Naive B cell (primary cell): ENCODE results near the gene FOSL2. TPM values are rescaled to one million over a fixed set of nuclear protein-coding genes. Genes with fewer than 3 reads are reported as not detected.

Experiments
- ATAC-seq, 2 donors: fragments of 150-1000 bp; cut with Tn5 transposase; 2 replicates each; pipeline ENCODE4 v1.10.0; 2021; ENCODE audit warnings: low read depth in 2 of 2, mild to moderate bottlenecking in 2 of 2, moderate library complexity in 2 of 2
- DNase-seq: peaks from one replicate; pipeline ENCODE4 v3.0.0; 2022
- H3K27ac Mint-ChIP-seq, 6 donors: one replicate each; pipeline ENCODE4 v1.8.0; 2020 to 2022; ENCODE audit warnings: mild to moderate bottlenecking in 6 of 6, mixed read lengths in 6 of 6, moderate library complexity in 5 of 6, inconsistent platforms in 2 of 6
- H3K27me3 Mint-ChIP-seq, 3 donors: one replicate each; pipeline ENCODE4 v1.8.0; 2021 to 2022; ENCODE audit warnings: mixed read lengths in 3 of 3, mild to moderate bottlenecking in 1 of 3
- H3K36me3 Mint-ChIP-seq, 2 donors: one replicate each; pipeline ENCODE4 v1.8.0; 2020 to 2022; ENCODE audit warnings: mixed read lengths in 2 of 2, inconsistent platforms in 1 of 2, mild to moderate bottlenecking in 1 of 2
- H3K4me1 Mint-ChIP-seq, 3 donors: one replicate each; pipeline ENCODE4 v1.8.0; 2020 to 2022; ENCODE audit warnings: mixed read lengths in 3 of 3, inconsistent platforms in 1 of 3, mild to moderate bottlenecking in 1 of 3, moderate library complexity in 1 of 3
- H3K4me3 Mint-ChIP-seq, 8 donors: one replicate each; pipeline ENCODE4 v1.8.0; 2020 to 2022; ENCODE audit warnings: mild to moderate bottlenecking in 8 of 8, mixed read lengths in 8 of 8, moderate library complexity in 8 of 8, inconsistent platforms in 2 of 8
- H3K9me3 Mint-ChIP-seq, 7 donors: one replicate each; pipeline ENCODE4 v1.8.0; 2020 to 2022; ENCODE audit warnings: mixed read lengths in 7 of 7, mild to moderate bottlenecking in 5 of 7, inconsistent platforms in 2 of 7, moderate library complexity in 1 of 7
- polyA plus RNA-seq, 6 donors: library from polyadenylated mRNA; unstranded; fragments of 300-500 nt; fragmentation: Illumina TruSeq; gene quantifications; one replicate each; pipeline ENCODE4 v1.2.3, GENCODE V29; 2021; ENCODE audit warnings: low read depth in 6 of 6

Gene FOSL2
- polyA plus RNA-seq, 6 donors from 2014 or later: 0.06 to 0.77 (median 0.11) TPM

DNA sequence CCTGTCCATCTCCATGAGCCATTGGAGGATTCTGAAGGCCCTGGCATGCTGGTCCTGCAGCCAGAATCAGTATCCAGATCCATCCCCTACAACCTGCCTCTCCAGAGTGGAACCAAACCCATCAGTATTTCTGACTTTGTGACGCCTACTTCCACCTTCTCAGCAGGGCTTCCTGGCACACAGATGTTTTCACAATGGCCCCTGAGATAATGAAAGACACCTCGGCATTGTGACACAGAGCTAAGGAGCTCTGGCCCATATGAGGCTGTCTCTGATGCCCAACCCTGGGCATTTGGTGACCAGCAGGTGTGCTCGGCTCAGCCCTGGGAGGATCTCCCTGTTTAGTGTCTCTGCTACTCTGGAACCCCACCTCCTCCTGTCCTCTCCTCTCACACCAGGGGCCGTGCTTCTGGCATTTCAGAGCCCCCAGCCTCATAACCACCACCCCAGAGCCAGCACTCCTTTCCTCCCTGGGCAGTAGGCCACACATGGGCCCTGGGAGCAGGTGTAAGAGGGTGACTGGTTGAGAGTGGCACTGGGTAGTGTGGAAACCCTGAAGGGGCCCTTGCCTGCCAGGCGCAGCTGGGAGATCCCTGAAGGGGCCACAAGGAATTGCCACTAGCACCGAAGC is 38.2 kb downstream of the FOSL2 start:
- peaks cover 0 to 11% (median 0%) of the 10 kb centered on the region in 7 donors for H3K9me3 Mint-ChIP-seq
- H3K4me3 Mint-ChIP-seq: no peak overlapping the region
- no peaks in the 10 kb centered on the region for H3K36me3 Mint-ChIP-seq
- H3K4me1 Mint-ChIP-seq: no peaks in the 10 kb centered on the region
- ATAC-seq: no peak
- H3K27me3 Mint-ChIP-seq: peaks cover 0 to 14% (median 4%) of the 10 kb centered on the region in 3 donors
- DNase-seq: no peak
- peak overlapping the region in 1 of 6 donors; percentile 56 for H3K27ac Mint-ChIP-seq

DNA sequence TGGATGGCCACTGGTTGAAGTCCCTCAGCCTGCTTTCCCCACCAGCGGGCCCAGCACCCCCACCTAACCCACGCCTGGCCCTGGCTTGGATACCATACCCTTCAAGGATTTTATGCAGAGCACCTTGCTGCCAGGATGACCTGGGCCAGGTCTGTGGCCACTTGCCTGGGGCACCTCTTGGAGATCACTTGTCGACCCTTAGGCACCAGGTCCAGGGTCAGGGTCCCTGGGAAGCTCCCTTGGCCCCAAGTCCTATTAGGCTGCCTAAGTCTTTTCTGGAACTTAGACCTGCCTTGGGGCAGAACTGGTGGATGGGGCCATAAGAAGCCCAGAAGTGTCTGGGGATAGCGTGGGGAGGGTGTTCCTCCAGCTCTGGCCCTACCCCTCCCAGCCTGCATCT is 39.1 kb downstream of the FOSL2 start:
- no peaks in the 10 kb centered on the region for H3K4me1 Mint-ChIP-seq
- ATAC-seq: no peak

DNA sequence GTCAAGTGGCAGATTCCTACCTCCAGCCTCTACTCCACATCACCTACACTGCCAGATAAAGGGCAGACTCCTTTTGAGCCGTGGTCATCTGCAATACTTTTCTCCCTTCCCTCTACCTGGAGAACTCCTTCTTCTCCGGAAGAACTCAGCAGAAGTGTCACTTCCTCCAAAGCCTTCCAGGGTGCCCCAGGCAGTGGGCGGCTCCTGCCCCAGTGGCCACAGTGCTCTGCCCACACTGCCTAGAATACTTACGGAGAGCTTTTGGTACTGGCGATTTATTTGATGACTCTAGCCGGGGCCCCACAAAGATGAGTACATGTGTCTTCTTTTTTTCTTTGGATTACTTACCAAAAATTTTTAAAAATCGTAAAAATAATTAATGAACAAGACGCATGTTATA is 39.7 kb downstream of the FOSL2 start:
- Mint-ChIP-seq H3K9me3 (peaks cover 0 to 11% (median 0%) of the 10 kb centered on the region in 7 donors), H3K36me3 (no peaks in the 10 kb centered on the region), H3K4me1 (no peaks in the 10 kb centered on the region), H3K27ac (no peak overlapping the region), H3K4me3 (no peak overlapping the region), H3K27me3 (peaks cover 0 to 9% (median 4%) of the 10 kb centered on the region in 3 donors)
- no peak for ATAC-seq
- DNase-seq: no peak

More for the DNA sequence above, 39.1 kb downstream of the FOSL2 start:
- H3K9me3 Mint-ChIP-seq: peaks cover 0 to 11% (median 0%) of the 10 kb centered on the region in 7 donors
- DNase-seq: no peak
- H3K27ac Mint-ChIP-seq: peak overlapping the region in 1 of 6 donors; percentile 70
- H3K4me3 Mint-ChIP-seq: no peak overlapping the region
- peaks cover 0 to 9% (median 4%) of the 10 kb centered on the region in 3 donors for H3K27me3 Mint-ChIP-seq
- H3K36me3 Mint-ChIP-seq: no peaks in the 10 kb centered on the region

DNA sequence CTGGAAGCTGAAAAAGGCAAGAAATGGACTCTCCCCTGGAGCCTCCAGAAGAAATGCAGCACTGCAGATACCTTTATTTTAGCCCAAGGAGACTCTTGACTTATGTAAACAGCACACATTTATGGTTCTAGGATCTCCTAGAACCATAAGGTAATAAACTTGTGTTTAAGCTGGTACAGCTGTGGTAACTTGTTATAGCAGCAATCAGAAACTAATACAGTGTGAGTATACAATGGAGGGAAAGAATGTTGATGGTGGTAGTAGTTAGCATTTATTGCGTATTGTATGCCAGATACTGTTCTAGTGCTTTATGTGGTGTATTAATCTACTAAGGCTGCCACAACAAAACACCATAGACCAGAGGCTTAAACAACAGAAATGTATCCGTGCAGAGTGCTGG is 40.6 kb downstream of the FOSL2 start:
- H3K4me1 Mint-ChIP-seq: no peaks in the 10 kb centered on the region
- no peak overlapping the region for H3K27ac Mint-ChIP-seq
- H3K4me3 Mint-ChIP-seq: no peak overlapping the region
- peaks cover 0 to 9% (median 5%) of the 10 kb centered on the region in 3 donors for H3K27me3 Mint-ChIP-seq
- peaks cover 0 to 11% (median 0%) of the 10 kb centered on the region in 7 donors for H3K9me3 Mint-ChIP-seq
- DNase-seq (no peak), ATAC-seq (no peak)
- no peaks in the 10 kb centered on the region for H3K36me3 Mint-ChIP-seq

DNA sequence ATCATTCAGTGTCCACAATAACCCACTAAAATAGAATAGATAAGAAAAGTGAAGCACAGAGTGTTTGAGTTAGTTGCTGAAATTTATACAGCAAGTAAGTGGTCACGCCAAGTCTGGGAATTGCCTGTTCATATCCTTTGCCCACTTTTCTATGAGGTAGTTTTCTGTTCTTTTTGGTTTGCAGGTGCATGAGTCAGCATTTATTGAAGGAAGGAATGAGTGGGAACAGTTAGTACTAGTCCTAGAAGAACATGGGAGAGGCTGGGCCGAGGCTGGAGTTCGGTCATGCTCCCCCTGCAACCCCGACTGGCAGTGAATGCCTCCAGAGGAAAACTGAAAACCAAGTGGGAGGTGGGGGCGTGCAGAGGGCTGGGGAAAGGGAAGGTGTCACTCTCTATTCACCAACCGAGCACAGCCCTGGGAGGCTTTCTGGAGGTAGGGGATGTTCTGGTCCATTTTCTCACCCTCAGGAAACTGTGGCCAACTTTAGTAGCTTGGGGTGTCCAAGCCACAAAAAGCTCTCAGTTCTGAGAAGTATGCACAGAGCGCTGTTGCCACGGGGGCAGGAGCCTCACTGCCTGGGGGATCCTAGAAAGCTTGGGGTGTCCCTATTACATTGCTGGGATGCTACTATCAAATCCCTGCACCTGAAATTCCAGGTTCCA is 41.4 kb downstream of the FOSL2 start:
- no peak for DNase-seq
- Mint-ChIP-seq H3K27ac (no peak overlapping the region), H3K27me3 (peaks cover 0 to 9% (median 9%) of the 10 kb centered on the region in 3 donors), H3K9me3 (peaks cover 0 to 11% (median 0%) of the 10 kb centered on the region in 7 donors), H3K36me3 (no peaks in the 10 kb centered on the region), H3K4me1 (no peaks in the 10 kb centered on the region), H3K4me3 (no peak overlapping the region)
- no peak for ATAC-seq

DNA sequence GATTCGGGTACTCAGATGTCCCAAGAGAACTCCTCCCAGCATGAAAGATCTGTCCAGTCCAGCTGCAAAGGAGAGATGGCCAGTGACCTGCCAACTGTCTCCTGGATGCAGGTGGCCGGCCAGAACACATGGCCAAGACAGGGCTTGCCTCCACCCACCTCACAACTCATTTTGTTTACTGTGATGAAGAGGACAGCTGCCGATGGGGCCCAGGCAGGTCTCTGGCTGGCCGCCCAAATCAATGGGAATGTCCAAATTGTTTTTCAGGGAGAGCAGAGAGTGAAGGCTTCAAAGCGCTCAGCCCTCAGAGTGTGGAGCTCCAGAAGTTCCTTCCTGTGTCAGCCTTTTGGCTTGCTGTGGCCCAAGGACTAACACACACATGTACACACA is 41.9 kb downstream of the FOSL2 start:
- no peak overlapping the region for H3K27ac Mint-ChIP-seq
- H3K4me1 Mint-ChIP-seq: no peaks in the 10 kb centered on the region
- H3K36me3 Mint-ChIP-seq: no peaks in the 10 kb centered on the region
- no peak for DNase-seq
- ATAC-seq: no peak
- no peak overlapping the region for H3K4me3 Mint-ChIP-seq
- peaks cover 0 to 9% (median 9%) of the 10 kb centered on the region in 3 donors for H3K27me3 Mint-ChIP-seq
- peaks cover 0 to 11% (median 0%) of the 10 kb centered on the region in 7 donors for H3K9me3 Mint-ChIP-seq

DNA sequence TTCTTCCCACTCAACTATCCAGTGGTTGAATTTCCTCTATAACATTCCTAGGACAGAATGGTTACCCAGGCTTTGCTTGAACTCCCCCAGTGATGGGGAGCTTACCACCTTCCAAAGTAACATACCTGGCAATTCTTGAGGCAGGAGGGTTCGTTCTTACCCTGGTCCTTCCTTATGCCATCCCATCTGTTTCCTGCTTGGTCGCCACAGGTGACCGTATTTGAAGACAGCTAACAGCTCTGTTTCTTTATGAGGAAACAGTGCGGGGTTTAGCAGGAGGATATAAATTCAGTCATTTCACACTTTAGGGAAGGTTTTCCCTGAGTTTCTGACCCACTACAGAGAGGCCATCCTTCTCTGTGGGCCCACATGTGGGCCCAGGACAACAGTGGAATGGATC is 42.6 kb downstream of the FOSL2 start:
- no peak for ATAC-seq

DNA sequence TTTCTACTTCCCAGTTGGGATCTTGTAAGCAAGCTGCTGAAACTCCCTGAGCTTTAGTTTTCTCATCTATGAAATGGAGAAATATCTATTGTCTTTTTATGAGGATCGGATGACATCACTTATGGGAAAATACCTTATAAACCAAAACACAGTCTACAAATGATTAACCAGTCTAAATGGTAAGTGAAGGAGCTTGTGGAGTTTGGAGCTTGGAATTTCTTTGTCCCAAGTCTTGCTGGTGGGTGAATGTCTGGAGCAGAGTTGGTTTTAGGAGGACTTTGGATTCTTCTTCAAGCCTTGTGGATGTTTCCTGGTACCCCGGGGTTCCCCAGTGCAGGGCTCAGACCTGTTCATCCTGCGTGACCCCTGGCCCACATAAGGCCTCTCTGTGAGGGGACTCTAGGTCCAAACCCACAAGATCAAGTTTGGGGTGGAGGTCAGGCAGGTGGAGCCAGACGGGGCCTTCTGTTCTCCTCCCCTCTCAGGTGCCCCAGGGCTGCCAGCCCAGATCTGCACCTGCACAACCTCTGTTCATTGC is 43.2 kb downstream of the FOSL2 start:
- ATAC-seq: no peak
- peaks cover 0 to 11% (median 0%) of the 10 kb centered on the region in 7 donors for H3K9me3 Mint-ChIP-seq

More for the DNA sequence above, 42.6 kb downstream of the FOSL2 start:
- Mint-ChIP-seq H3K36me3 (no peaks in the 10 kb centered on the region), H3K27ac (peak overlapping the region in 1 of 6 donors; percentile 63), H3K4me1 (no peaks in the 10 kb centered on the region), H3K9me3 (peaks cover 0 to 11% (median 0%) of the 10 kb centered on the region in 7 donors), H3K27me3 (peaks cover under 1 to 9% (median 9%) of the 10 kb centered on the region in 3 donors), H3K4me3 (no peak overlapping the region)
- no peak for DNase-seq

DNA sequence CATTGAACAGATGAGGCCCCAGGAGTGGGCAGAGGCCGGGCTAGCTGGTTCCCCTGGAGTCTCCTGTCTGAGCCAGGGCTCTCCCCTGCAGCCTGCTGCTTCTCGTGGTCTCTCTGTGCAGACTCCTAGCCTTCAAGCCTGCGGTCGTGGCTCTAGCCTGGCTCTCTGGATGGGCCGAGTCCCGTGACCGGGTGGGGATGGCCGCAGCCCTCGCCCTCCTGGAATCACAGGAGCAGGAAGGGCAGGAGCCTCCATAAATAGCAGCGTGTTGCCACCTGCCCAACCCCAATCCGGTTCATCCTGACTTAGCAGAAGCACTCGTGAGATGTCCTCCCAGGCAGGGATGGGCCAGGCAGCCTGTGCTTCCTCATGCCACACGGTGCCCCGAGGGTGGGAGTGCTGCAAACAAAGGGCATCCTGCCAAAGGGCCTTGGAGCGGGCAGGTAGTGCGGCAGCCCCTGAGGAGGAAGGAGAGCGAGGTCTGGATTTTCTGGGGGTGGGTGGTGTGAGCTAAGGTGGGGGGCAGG is 43.9 kb downstream of the FOSL2 start:
- peaks cover 4 to 10% (median 9%) of the 10 kb centered on the region in 3 donors for H3K27me3 Mint-ChIP-seq
- peaks cover 0 to 11% (median 0%) of the 10 kb centered on the region in 7 donors for H3K9me3 Mint-ChIP-seq
- no peak overlapping the region for H3K27ac Mint-ChIP-seq
- no peak overlapping the region for H3K4me3 Mint-ChIP-seq
- H3K4me1 Mint-ChIP-seq: no peaks in the 10 kb centered on the region
- DNase-seq (no peak), ATAC-seq (no peak)
- H3K36me3 Mint-ChIP-seq: no peaks in the 10 kb centered on the region

More for the DNA sequence above, 43.2 kb downstream of the FOSL2 start:
- H3K27me3 Mint-ChIP-seq: peaks cover 4 to 9% (median 9%) of the 10 kb centered on the region in 3 donors
- H3K4me1 Mint-ChIP-seq: no peaks in the 10 kb centered on the region
- DNase-seq: no peak
- H3K36me3 Mint-ChIP-seq: no peaks in the 10 kb centered on the region
- no peak overlapping the region for H3K4me3 Mint-ChIP-seq
- peak overlapping the region in 2 of 6 donors; percentile 16 to 63 for H3K27ac Mint-ChIP-seq

DNA sequence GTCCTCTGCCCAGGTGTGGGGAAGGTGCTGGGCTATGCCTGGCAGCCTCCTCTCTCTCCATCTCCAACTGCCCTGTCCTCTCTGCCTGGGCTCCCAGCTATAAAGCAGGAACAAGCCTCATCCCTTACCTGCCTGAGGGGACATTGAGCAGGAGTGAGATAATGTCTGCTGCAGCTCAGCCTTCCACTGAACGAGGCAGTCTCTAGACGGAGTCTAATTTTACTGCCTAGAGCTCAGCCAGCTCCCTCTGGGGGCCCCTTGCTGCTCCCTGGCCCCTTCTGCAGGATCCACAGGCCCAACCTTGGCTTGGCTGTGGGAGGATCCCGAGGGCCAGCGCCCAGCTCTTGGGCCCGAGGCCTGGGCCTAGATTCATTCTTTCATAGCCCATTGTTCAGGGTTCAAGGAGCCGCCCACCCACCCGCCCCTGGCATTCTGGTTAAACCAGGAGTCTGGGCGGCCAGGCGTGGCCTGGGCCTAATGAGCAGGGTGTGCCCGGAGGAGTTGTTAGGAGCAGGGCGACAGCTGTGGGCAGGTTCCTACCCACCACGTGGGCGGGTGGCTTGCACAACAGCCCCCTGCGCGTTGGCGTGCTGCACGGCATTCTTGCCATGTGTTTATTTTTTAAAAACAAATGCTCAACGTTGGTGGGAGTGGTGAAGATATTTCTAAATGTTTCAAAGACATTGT is 44.6 kb downstream of the FOSL2 start:
- H3K9me3 Mint-ChIP-seq: peaks cover 0 to 11% (median 0%) of the 10 kb centered on the region in 7 donors
- no peak for ATAC-seq
- H3K36me3 Mint-ChIP-seq: no peaks in the 10 kb centered on the region
- no peak for DNase-seq
- H3K27me3 Mint-ChIP-seq: peaks cover 4 to 14% (median 10%) of the 10 kb centered on the region in 3 donors
- H3K4me3 Mint-ChIP-seq: no peak overlapping the region
- no peaks in the 10 kb centered on the region for H3K4me1 Mint-ChIP-seq
- no peak overlapping the region for H3K27ac Mint-ChIP-seq

DNA sequence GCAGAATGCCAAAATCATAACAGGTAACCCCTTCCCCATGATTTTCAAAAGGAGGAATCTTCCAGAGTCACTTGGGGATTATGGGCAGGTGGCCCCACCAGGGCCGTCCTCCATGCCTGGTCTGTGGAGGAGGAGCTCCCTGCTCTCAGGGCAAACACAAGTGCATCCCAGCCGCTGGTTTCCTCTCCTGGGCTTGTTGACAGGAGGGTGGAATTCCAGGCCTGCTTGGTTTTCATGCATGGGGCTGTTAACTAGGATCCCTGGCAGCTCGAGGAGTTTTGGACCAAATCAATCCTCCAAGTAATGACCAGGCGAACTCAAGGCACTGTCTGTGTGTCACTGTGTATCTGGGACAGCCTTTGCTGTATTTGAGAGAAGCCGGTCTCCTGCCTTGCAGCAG is 45.3 kb downstream of the FOSL2 start:
- H3K9me3 Mint-ChIP-seq: peaks cover 0 to 10% (median 0%) of the 10 kb centered on the region in 7 donors
- peaks cover 4 to 14% (median 8%) of the 10 kb centered on the region in 3 donors for H3K27me3 Mint-ChIP-seq
- no peaks in the 10 kb centered on the region for H3K36me3 Mint-ChIP-seq
- no peak overlapping the region for H3K4me3 Mint-ChIP-seq
- H3K4me1 Mint-ChIP-seq: no peaks in the 10 kb centered on the region
- ATAC-seq (no peak), DNase-seq (no peak)
- H3K27ac Mint-ChIP-seq: no peak overlapping the region

DNA sequence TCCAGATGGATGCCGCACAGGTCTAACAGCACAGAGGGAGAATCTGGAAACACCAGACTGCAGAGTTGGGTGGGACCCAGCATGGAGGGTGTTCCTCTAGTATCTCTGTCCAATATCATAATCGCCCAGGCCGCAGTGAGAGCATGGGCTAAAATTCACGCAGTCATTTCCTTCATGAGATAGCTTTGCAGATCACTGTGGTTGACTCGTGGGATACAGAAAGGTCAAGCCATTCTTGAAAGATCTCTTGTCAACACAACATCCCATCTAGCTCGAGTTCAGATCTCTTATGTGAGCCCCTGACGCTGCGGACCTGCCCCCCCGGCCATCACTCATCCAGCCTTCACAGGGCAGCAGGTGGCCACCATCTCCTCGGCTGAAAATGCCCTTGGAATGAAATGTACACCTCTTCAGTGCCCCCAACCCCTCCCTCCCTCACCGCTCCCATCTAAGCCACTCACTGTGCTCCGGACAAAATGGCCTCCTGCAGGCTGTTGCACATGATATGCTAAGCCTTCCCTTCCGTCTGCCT is 45.9 kb downstream of the FOSL2 start:
- DNase-seq (no peak), ATAC-seq (no peak)
- peaks cover 4 to 14% (median 8%) of the 10 kb centered on the region in 3 donors for H3K27me3 Mint-ChIP-seq
- H3K9me3 Mint-ChIP-seq: peaks cover 0 to 3% (median 0%) of the 10 kb centered on the region in 7 donors
- H3K4me1 Mint-ChIP-seq: no peaks in the 10 kb centered on the region
- H3K36me3 Mint-ChIP-seq: no peaks in the 10 kb centered on the region
- no peak overlapping the region for H3K4me3 Mint-ChIP-seq
- H3K27ac Mint-ChIP-seq: no peak overlapping the region

DNA sequence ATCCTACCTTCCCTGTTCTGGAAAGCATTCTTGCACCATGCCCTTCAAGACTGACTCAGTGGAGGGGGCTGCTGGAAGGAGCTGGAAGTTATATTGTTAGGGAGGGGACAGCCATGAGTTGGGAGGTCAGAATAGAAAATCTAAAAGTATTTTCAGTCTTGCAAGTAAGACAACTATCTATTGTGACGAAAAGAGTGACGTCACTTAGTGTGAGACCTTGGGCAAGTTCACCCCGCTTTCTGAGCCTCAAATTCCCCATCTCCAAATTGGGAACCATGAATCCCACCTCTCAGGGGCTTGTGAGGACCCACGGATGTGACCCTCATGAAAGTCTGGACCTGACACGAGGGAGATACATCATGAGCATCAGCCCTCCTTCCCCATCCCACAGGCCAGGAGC is 46.5 kb downstream of the FOSL2 start:
- Mint-ChIP-seq H3K9me3 (peaks cover 0 to 2% (median 0%) of the 10 kb centered on the region in 7 donors), H3K4me3 (no peak overlapping the region), H3K4me1 (no peaks in the 10 kb centered on the region), H3K27ac (no peak overlapping the region), H3K27me3 (peaks cover 4 to 14% (median 8%) of the 10 kb centered on the region in 3 donors), H3K36me3 (no peaks in the 10 kb centered on the region)
- ATAC-seq: no peak
- no peak for DNase-seq
